SK-N-SH (cell line): ENCODE results near the gene ADCK1. TPM values are rescaled to one million over a fixed set of nuclear protein-coding genes. Genes with fewer than 3 reads are reported as not detected.

ENCODE experiments used
- CTCF ChIA-PET: fragments of 300-600, 350-600 bp; formaldehyde crosslinking; extraction: SDS; loops from one replicate; lab custom pipeline; 2021; lab: Yijun Ruan, JAX
- POLR2A ChIA-PET: fragments of 350-600 bp; sonication (Branson Sonifier 250); formaldehyde crosslinking; extraction: SDS; loops from one replicate; lab custom pipeline; 2020; ENCODE audit warnings: antibody characterized with exemption, inconsistent platforms; lab: Yijun Ruan, JAX
- DNase-seq: peaks from one replicate; pipeline ENCODE4 v3.0.0; 2012
- H2AFZ ChIP-seq: fragments of 200-600 bp; sonication (generic); 2 replicates; pipeline ENCODE4 v1.8.1; 2016; ENCODE audit warnings: antibody characterized with exemption, mild to moderate bottlenecking, low read depth
- H3F3A ChIP-seq: fragments of 200-600 bp; sonication (generic); replicated peaks from 2 replicates; pipeline ENCODE3; 2016; ENCODE audit warnings: antibody characterized with exemption, mild to moderate bottlenecking; ENCODE audit not compliant: insufficient read depth
- H3K27ac ChIP-seq, 2 experiments: fragments of 200-500 bp in 1 of 2; fragments of 200-600 bp in 1 of 2; sonication (Bioruptor generic) in 1 of 2; sonication (generic), shearing (Covaris generic) in 1 of 2; 2 replicates each; pipeline versions ENCODE4 v1.5.1 to v1.6.1; 2014 to 2016; ENCODE audit warnings: low read depth in 2 of 2, inconsistent platforms in 1 of 2, low read length in 1 of 2, mild to moderate bottlenecking in 1 of 2, mixed read lengths in 1 of 2
- H3K27me3 ChIP-seq: fragments of 200-600 bp; sonication (generic), shearing (Covaris generic); 2 replicates; pipeline ENCODE4 v1.6.1; 2016; ENCODE audit warnings: mixed run types; ENCODE audit not compliant: insufficient read depth
- H3K36me3 ChIP-seq, 2 experiments: fragments of 200-500 bp in 1 of 2; fragments of 200-600 bp in 1 of 2; sonication (Bioruptor generic) in 1 of 2; sonication (generic) in 1 of 2; replicated peaks in 1 of 2; 2 replicates each; pipeline versions ENCODE3 to v1.5.1; 2014 to 2016; ENCODE audit warnings: low read length in 1 of 2, mild to moderate bottlenecking in 1 of 2; ENCODE audit not compliant: insufficient read depth in 2 of 2, control insufficient read depth in 1 of 2
- H3K4me1 ChIP-seq, 2 experiments: fragments of 200-500 bp in 1 of 2; fragments of 200-600 bp in 1 of 2; sonication (Bioruptor generic) in 1 of 2; sonication (generic), shearing (Covaris generic) in 1 of 2; 2 replicates each; pipeline versions ENCODE4 v1.5.1 to v1.6.1; 2014 to 2016; ENCODE audit warnings: low read depth in 1 of 2, low read length in 1 of 2, mixed run types in 1 of 2; ENCODE audit not compliant: insufficient read depth in 2 of 2, control insufficient read depth in 1 of 2
- H3K4me2 ChIP-seq: fragments of 200-600 bp; sonication (generic), shearing (Covaris generic); 2 replicates; pipeline ENCODE4 v1.6.1; 2017; ENCODE audit warnings: mixed run types
- H3K4me3 ChIP-seq, 2 experiments: fragments of 200-500 bp in 1 of 2; fragments of 200-600 bp in 1 of 2; sonication (Bioruptor generic) in 1 of 2; sonication (generic), shearing (Covaris generic) in 1 of 2; 2 replicates each; pipeline versions ENCODE4 v1.5.1 to v1.8.1; 2014 to 2016; ENCODE audit warnings: low read depth in 2 of 2, inconsistent platforms in 1 of 2, low read length in 1 of 2, mild to moderate bottlenecking in 1 of 2, mixed read lengths in 1 of 2, moderate library complexity in 1 of 2
- H3K79me2 ChIP-seq: fragments of 200-600 bp; sonication (generic); 2 replicates; pipeline ENCODE4 v1.8.1; 2017; ENCODE audit warnings: mild to moderate bottlenecking; ENCODE audit not compliant: insufficient read depth
- H3K9ac ChIP-seq: fragments of 200-600 bp; sonication (generic); 2 replicates; pipeline ENCODE4 v1.6.1; 2017; ENCODE audit warnings: mixed run types
- H3K9me2 ChIP-seq: fragments of 200-600 bp; sonication (generic); 2 replicates; pipeline ENCODE4 v1.6.1; 2017; ENCODE audit warnings: mixed run types
- H3K9me3 ChIP-seq: fragments of 200-600 bp; sonication (generic); 2 replicates; pipeline ENCODE4 v1.6.1; 2017; ENCODE audit warnings: mixed run types, mild to moderate bottlenecking, moderate library complexity
- H4K20me1 ChIP-seq: fragments of 200-600 bp; sonication (generic); 2 replicates; pipeline ENCODE4 v1.6.1; 2017; ENCODE audit warnings: mild to moderate bottlenecking, mixed run types; ENCODE audit not compliant: insufficient read depth
- FOXJ3 ChIP-seq: sonication (generic); formaldehyde crosslinking; IDR thresholded peaks from 2 replicates; pipeline ENCODE4 v1.5.1; 2020; ENCODE audit warnings: mild to moderate bottlenecking, missing genetic modification reagents
- IRF3 ChIP-seq: fragments of 150-350 bp; IDR thresholded peaks from 2 replicates; pipeline ENCODE4 v1.6.1; 2016; ENCODE audit warnings: mild to moderate bottlenecking, low read depth, low read length
- JUND ChIP-seq: IDR thresholded peaks from 2 replicates; pipeline ENCODE4 v1.4.0; 2012
- MEF2A ChIP-seq: IDR thresholded peaks from 2 replicates; pipeline ENCODE4 v1.4.0; 2012; ENCODE audit warnings: low read depth, borderline replicate concordance
- PBX3 ChIP-seq: IDR thresholded peaks from 2 replicates; pipeline ENCODE4; 2012
- POLR2AphosphoS5 ChIP-seq: IDR thresholded peaks from 2 replicates; pipeline ENCODE4 v1.6.1; 2012; ENCODE audit warnings: low read depth, low read length
- RAD21 ChIP-seq: IDR thresholded peaks from 2 replicates; pipeline ENCODE4 v1.6.1; 2012; ENCODE audit warnings: mild to moderate bottlenecking, low read length
- RCOR1 ChIP-seq: fragments of 150-350 bp; IDR thresholded peaks from 2 replicates; pipeline ENCODE4 v1.6.1; 2017; ENCODE audit warnings: antibody characterized with exemption, low read length
- USF2 ChIP-seq: fragments of 150-350 bp; IDR thresholded peaks from 2 replicates; pipeline ENCODE4 v1.6.1; 2017; ENCODE audit warnings: antibody characterized with exemption, low read length, low read depth, borderline replicate concordance
- YY1 ChIP-seq: IDR thresholded peaks from 2 replicates; pipeline ENCODE4 v1.4.0; 2012; ENCODE audit warnings: low read depth, mild to moderate bottlenecking
- WGBS: methylation state at CpG from one replicate; pipeline ENCODE4 v1.1.6; 2017; ENCODE audit warnings: low lambda C conversion rate; 5-methylcytosine and 5-hydroxymethylcytosine counted together
- polyA plus RNA-seq, 3 experiments: library from polyadenylated mRNA; depleted of rRNA; stranded (reverse); fragments of >200 nt; gene quantifications; 2 replicates each; pipeline ENCODE4 v1.2.3, GENCODE V29; 2012

Gene ADCK1
- polyA plus RNA-seq, 1 of the 3 experiments (the other 2 are of a cell fraction): 11.4 TPM

- H3K4me2 ChIP-seq: no peak overlapping the region
- WGBS: 53% methylated on average over 5 of the region's 5 CpGs
These were observed 173.3 kb downstream of the ADCK1 start for GRCh38 chr14:77973246-77973645.

GRCh38 chr14:77976591-77976990, 176.7 kb downstream of the ADCK1 start:
- no peaks in the 10 kb centered on the region for H3K9me2 ChIP-seq
- H3K4me3 ChIP-seq: no peak overlapping the region
- no peaks in the 10 kb centered on the region for H3F3A ChIP-seq
- H4K20me1 ChIP-seq: no peaks in the 10 kb centered on the region
- no peak overlapping the region for H3K27ac ChIP-seq
- no peak overlapping the region for H2AFZ ChIP-seq
- H3K9ac ChIP-seq: no peak overlapping the region
- no peak for TF ChIP-seq POLR2AphosphoS5
- TF ChIP-seq JUND: no peak
- no peak for TF ChIP-seq USF2
- TF ChIP-seq YY1: no peak
- TF ChIP-seq PBX3: no peak
- TF ChIP-seq IRF3: no peak
- TF ChIP-seq MEF2A: no peak
- TF ChIP-seq RAD21: no peak
- no peak for TF ChIP-seq FOXJ3 (CRISPR knock-in tag)
- TF ChIP-seq RCOR1: no peak
- TF ChIP-seq, all 33 proteins: peak for 0
- CTCF ChIA-PET: interaction anchor here (1.3 kb wide), 1 partner anchor 115 kb away, joined by 4 read pairs; no protein-coding TSS in a partner anchor
- Histone ChIP-seq H3K79me2 (no peaks in the 10 kb centered on the region), H3K4me1 (no peaks in the 10 kb centered on the region), H3K4me2 (no peak overlapping the region), H3K9me3 (no peaks in the 10 kb centered on the region), H3K36me3 (no peaks in the 10 kb centered on the region), H3K27me3 (no peaks in the 10 kb centered on the region)
- WGBS: 12% methylated on average over 2 of the region's 2 CpGs
- POLR2A ChIA-PET: no interaction called here
- no peak for DNase-seq

More at GRCh38 chr14:77973246-77973645, 173.3 kb downstream of the ADCK1 start:
- TF ChIP-seq MEF2A: no peak
- Histone ChIP-seq H3K36me3 (no peaks in the 10 kb centered on the region), H3K4me1 (no peaks in the 10 kb centered on the region), H3K27me3 (no peaks in the 10 kb centered on the region), H3K9me3 (no peaks in the 10 kb centered on the region), H2AFZ (no peak overlapping the region), H3K27ac (no peak overlapping the region), H3K4me3 (no peak overlapping the region), H3K79me2 (no peaks in the 10 kb centered on the region), H4K20me1 (no peaks in the 10 kb centered on the region), H3F3A (no peaks in the 10 kb centered on the region), H3K9me2 (no peaks in the 10 kb centered on the region), H3K9ac (no peak overlapping the region)
- no peak for DNase-seq
- ChIA-PET POLR2A (no interaction called here), CTCF (interaction anchor here (1.2 to 2.4 kb wide), 2 partner anchors 11 to 111 kb away, joined by 3 to 6 read pairs; no protein-coding TSS in a partner anchor)
